LNCAP (cell line): Measurements from ENCODE around the gene OSBP2.

Source experiments
- CTCF ChIP-seq: fragments of 450-650 bp; IDR thresholded peaks from 2 replicates; pipeline ENCODE4 v1.5.1; 2017; ENCODE audit warnings: mild to moderate bottlenecking

The OSBP2 gene

GRCh38 chr22:30861131-30861530 is 166.5 kb downstream of the OSBP2 start:
- TF ChIP-seq CTCF: no peak

- no peak for TF ChIP-seq CTCF
Observed at GRCh38 chr22:30861688-30862552, 167.2 kb downstream of the OSBP2 start.

- no peak for TF ChIP-seq CTCF
Observed at GRCh38 chr22:30863081-30863833, 168.6 kb downstream of the OSBP2 start.

- no peak for TF ChIP-seq CTCF
Observed at GRCh38 chr22:30864441-30865420, 170.1 kb downstream of the OSBP2 start.

- TF ChIP-seq CTCF: no peak
Observed at GRCh38 chr22:30865656-30866055, 171.0 kb downstream of the OSBP2 start.

- no peak for TF ChIP-seq CTCF
Observed at GRCh38 chr22:30866216-30866615, 171.5 kb downstream of the OSBP2 start.

- TF ChIP-seq CTCF: no peak
Observed at GRCh38 chr22:30866811-30867271, 172.2 kb downstream of the OSBP2 start.
